Adrenal gland (tissue), 5 donors: ENCODE results near the gene RAP1GAP.

Experiments
- POLR2A ChIP-seq, 2 donors: fragments of 450-650 bp; IDR thresholded peaks; one replicate each; pipeline ENCODE4 v1.6.1; 2017; ENCODE audit warnings: antibody characterized with exemption in 2 of 2, mild to moderate bottlenecking in 2 of 2, moderate library complexity in 1 of 2
- TF ChIP-seq, protein P1 (sequence below), 6 experiments: fragments of 450-650 bp in 4 of 6; fragments of 200-600 bp in 2 of 6; sonication (generic) in 1 of 6; IDR thresholded peaks; 1 replicate in 5 of 6; 2 replicates in 1 of 6; pipeline versions ENCODE4 v1.5.1 to v1.8.0; 2016 to 2021; ENCODE audit warnings: antibody characterized with exemption in 6 of 6, mild to moderate bottlenecking in 2 of 6, moderate library complexity in 1 of 6
- donor health status: DM: no; HTN: no; CAD: no.

DNA sequence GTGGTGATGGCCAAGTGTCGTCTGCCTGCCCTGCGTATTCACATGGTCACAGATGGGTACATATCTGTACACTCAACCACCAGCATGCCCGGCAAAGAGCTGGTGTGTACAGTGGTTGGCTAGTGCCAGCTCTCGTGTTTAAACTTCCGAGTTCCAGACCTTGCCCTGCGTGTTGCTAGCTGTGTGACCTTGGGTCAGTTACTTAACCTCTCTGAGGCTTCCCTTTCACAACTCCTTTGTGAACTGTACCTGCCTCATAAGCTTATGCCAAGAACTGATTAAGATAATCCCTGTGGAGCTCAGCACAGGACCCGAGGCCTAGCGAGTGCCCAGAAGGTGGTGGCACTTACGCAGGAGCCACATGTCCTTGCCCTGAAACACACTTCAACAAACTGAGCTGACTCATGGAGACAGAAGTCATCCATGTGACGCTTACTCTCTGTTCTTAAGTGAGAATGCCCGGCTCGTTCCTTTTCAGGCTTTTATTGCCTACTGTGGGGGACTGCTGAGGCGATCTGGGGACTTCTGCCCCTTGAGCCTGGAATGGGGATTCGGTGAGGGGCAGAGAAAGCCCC lies 104.5 kb downstream of the RAP1GAP start:
- TF ChIP-seq, protein P1, sequence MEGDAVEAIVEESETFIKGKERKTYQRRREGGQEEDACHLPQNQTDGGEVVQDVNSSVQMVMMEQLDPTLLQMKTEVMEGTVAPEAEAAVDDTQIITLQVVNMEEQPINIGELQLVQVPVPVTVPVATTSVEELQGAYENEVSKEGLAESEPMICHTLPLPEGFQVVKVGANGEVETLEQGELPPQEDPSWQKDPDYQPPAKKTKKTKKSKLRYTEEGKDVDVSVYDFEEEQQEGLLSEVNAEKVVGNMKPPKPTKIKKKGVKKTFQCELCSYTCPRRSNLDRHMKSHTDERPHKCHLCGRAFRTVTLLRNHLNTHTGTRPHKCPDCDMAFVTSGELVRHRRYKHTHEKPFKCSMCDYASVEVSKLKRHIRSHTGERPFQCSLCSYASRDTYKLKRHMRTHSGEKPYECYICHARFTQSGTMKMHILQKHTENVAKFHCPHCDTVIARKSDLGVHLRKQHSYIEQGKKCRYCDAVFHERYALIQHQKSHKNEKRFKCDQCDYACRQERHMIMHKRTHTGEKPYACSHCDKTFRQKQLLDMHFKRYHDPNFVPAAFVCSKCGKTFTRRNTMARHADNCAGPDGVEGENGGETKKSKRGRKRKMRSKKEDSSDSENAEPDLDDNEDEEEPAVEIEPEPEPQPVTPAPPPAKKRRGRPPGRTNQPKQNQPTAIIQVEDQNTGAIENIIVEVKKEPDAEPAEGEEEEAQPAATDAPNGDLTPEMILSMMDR (IDR thresholded peaks at IDR 0.05), result no peak
- TF ChIP-seq POLR2A (IDR thresholded peaks at IDR 0.05), result no peak
